ENCODE data around the gene GPAM. TPM values are rescaled to one million over a fixed set of nuclear protein-coding genes. Genes with fewer than 3 reads are reported as not detected.
"Not testable (repeated sequence)": the region's sequence is repeated elsewhere in the genome, so short reads cannot be mapped to it uniquely, and the experiment has no call there.

Gene GPAM
- total RNA-seq, 2 donors from 2014 or later = 7.7 to 8.7 TPM

DNA sequence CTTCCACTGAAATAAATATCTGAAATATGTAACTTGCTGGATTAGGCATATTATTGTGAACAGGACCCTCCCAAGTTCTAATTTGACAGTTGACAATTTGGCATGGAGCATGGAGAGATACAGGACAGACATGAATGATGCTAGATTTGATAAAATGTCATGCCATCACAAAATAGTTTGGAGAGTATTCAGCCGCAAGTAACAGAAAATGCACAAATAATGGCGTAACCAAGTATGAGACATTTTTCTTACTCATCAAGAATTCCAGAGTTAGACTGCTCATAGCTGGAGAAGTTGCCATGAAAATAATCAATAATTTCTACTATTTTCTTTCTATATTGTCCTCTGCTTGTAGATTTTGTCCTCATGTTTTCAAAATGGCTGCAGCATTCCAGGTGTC lies 45.5 kb upstream of the GPAM start:
- intact Hi-C loops (cut with DNase I) = no loop called here
- Histone ChIP-seq H3K36me3 (no peaks in the 10 kb centered on the region), H3K27ac (no peak overlapping the region), H3K4me1 (no peaks in the 10 kb centered on the region), H3K27me3 (no peaks in the 10 kb centered on the region), H3K9ac (ENCODE audit: low read depth in 2 of 2, low read length in 2 of 2) (no peak overlapping the region), H3K4me3 (no peak overlapping the region), H3K9me3 (no peaks in the 10 kb centered on the region)
- DNase-seq = no peak
- TF ChIP-seq, protein P1, sequence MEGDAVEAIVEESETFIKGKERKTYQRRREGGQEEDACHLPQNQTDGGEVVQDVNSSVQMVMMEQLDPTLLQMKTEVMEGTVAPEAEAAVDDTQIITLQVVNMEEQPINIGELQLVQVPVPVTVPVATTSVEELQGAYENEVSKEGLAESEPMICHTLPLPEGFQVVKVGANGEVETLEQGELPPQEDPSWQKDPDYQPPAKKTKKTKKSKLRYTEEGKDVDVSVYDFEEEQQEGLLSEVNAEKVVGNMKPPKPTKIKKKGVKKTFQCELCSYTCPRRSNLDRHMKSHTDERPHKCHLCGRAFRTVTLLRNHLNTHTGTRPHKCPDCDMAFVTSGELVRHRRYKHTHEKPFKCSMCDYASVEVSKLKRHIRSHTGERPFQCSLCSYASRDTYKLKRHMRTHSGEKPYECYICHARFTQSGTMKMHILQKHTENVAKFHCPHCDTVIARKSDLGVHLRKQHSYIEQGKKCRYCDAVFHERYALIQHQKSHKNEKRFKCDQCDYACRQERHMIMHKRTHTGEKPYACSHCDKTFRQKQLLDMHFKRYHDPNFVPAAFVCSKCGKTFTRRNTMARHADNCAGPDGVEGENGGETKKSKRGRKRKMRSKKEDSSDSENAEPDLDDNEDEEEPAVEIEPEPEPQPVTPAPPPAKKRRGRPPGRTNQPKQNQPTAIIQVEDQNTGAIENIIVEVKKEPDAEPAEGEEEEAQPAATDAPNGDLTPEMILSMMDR (IDR thresholded peaks at IDR 0.05) = no peak

DNA sequence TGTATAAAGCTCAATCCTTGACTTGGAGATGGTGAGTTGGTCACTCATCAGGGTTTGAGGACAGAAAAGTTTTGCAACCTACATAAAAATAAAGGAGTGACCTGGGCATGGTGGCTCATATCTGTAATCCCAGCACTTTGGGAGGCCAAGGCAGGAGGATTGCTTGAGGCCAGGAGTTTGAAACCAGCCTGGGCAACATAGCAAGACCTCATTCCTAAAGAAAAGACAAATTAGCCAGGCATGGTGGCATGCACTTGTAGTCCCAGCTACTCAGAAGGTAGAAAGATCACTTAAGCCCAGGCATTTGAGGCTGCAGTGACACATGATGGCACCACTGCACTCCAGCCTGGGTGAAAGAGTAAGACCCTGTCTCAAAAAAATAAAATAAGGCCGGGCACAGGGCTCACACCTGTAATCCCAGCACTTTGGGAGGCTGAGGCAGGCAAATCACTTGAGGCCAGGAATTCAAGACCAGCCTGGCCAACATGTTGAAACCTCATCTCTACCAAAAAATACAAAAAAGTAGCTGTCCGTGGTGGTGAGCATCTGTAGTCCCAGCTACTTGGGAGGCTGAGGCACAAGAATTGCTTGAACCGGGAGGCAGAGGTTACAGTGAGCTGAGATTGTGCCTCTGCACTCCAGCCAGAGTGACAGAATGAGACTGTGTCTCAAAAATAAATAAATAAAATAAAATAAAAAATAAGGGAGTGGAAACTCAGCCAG lies 45.0 kb upstream of the GPAM start:
- H3K27ac ChIP-seq; intact Hi-C loops (cut with DNase I); H3K9ac ChIP-seq (ENCODE audit: low read depth in 2 of 2, low read length in 2 of 2); H3K36me3 ChIP-seq; H3K27me3 ChIP-seq; H3K4me1 ChIP-seq; H3K4me3 ChIP-seq; DNase-seq; H3K9me3 ChIP-seq: not testable (repeated sequence)

DNA sequence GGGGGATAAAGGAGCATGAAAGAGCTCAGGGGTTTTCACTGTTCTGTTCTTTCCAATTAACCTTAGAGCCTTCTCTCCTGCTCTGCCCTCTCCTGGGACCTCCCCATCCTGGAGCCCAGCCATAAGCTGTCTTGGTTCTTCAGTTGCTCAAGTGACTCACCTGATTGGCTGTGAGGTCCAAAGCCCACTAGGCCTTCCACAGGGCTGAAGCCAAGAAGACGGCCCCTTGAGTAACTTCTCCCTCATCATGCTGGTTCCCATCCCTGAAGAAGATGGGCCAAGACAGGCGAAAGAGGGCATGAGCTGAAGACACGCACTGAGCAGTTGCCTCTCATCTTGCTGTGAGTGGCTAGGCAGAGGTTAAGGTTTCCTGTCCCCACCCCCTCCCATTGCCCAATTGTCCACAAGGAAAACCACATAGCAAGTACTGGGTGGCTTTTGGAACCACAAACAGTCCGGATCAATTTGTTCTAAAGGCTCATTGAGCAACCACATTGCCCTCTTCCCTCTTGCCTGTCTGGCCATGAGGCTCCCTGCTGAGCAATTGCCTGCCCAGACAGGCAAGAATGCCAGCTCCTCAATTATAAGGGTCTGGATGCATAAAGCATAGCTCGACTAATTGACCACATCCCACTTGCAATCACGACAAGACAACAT lies 43.9 kb upstream of the GPAM start:
- TF ChIP-seq, protein P1 (IDR thresholded peaks at IDR 0.05) = no peak
- intact Hi-C loops (cut with DNase I) = no loop called here
- Histone ChIP-seq H3K9me3 (no peaks in the 10 kb centered on the region), H3K27me3 (no peaks in the 10 kb centered on the region), H3K36me3 (no peaks in the 10 kb centered on the region), H3K9ac (ENCODE audit: low read depth in 2 of 2, low read length in 2 of 2) (no peak overlapping the region), H3K27ac (no peak overlapping the region), H3K4me3 (no peak overlapping the region), H3K4me1 (no peaks in the 10 kb centered on the region)
- no peak for DNase-seq

DNA sequence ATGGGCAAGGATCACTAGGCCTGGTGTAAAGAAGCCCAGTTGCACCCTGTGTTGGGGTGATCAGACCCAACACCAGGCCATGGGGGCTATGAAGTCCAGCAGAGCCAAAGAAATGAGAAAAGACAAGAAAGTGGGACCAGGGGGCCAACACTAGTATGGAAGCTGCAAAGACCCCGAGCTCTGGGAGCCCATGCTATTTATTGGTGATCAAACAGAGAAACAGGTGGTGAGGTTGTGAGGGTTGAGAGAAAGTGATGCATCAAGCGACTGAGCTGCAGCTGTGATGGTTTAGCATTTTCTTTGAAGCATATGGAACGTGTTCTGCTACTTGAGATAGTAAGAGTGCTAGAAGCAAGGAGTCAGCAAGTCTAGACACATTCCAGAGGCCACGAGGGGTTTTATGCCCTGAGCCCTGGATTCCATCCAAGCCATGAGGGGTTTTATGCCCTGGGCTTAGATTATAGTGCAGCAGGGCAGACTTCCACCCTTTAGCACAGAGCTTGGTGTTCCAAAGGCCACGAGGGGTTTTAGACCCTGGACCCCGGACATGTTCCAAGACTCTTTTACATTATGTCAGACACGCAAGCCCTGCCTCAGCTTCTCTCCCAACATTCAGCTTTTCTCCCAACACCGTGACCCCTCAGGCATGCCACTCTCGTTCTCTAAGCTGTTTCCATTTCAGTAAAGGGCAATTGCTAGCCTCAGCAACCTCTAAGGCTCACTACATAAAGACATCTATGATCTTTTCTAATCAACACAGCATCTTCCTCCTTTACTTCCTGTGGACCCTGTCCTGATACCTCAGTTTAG lies 43.1 kb upstream of the GPAM start:
- no peak overlapping the region for H3K27ac ChIP-seq
- no peaks in the 10 kb centered on the region for H3K27me3 ChIP-seq
- intact Hi-C loops (cut with DNase I) = no loop called here
- no peak overlapping the region for H3K9ac ChIP-seq (ENCODE audit: low read depth in 2 of 2, low read length in 2 of 2)
- H3K9me3 ChIP-seq = no peaks in the 10 kb centered on the region
- no peak for DNase-seq
- no peak overlapping the region for H3K4me3 ChIP-seq
- H3K36me3 ChIP-seq = no peaks in the 10 kb centered on the region
- TF ChIP-seq, protein P1 (IDR thresholded peaks at IDR 0.05) = no peak
- no peaks in the 10 kb centered on the region for H3K4me1 ChIP-seq

DNA sequence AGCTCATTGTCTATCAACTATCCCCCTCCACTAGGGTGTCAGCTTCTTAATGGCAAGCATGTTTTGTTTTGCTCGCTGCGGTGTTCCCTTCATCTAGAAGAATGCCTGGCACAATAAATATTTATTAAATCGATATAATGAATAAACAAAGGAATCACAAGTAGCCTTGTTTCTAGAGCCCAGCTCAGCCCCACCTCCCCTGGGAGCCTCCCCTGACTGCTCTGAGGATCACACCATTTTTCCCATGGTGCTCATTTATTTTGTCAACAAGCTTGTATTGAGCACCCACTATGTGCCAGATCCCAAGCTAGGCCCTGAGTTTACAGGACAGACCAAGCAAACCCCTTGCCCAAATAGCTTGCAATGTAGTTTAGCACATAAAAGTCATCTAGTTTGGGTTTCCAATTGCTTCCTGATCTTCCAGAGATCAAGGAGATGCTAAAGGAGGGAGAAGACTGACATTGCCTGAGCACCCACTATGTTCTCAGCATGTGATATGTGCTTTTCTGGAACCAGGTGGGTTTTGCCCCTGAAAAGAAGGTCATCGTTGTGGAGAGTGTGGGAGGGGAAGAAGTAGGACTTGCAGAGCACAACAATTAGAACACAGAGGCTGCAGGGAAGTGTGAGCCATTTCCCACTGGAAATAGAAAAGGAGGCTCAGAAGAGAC lies 42.3 kb upstream of the GPAM start:
- intact Hi-C loops (cut with DNase I) = no loop called here
- DNase-seq = no peak
- Histone ChIP-seq H3K9ac (ENCODE audit: low read depth in 2 of 2, low read length in 2 of 2) (no peak overlapping the region), H3K9me3 (no peaks in the 10 kb centered on the region), H3K27me3 (no peaks in the 10 kb centered on the region), H3K27ac (no peak overlapping the region), H3K36me3 (no peaks in the 10 kb centered on the region), H3K4me3 (no peak overlapping the region), H3K4me1 (no peaks in the 10 kb centered on the region)
- TF ChIP-seq, protein P1 (IDR thresholded peaks at IDR 0.05) = no peak
